IMR-90 (cell line): ENCODE results near the gene AGBL5. TPM values are rescaled to one million over a fixed set of nuclear protein-coding genes. Genes with fewer than 3 reads are reported as not detected.

Experiments used
- ATAC-seq: fragments of 200-7000 bp; cut with Tn5 transposase; 2 replicates; pipeline ENCODE4 v1.9.1; 2020; ENCODE audit warnings: low read depth, mild to moderate bottlenecking, moderate library complexity
- BruUV-seq: library from RNA; stranded (reverse); fragments of 400-500 nt; replicated peaks from 2 replicates; lab custom pipeline; 2021; lab: Mats Ljungman, UMichigan
- CTCF ChIA-PET: fragments of 300-600 bp; formaldehyde crosslinking; extraction: SDS; loops from one replicate; lab custom pipeline; 2021; ENCODE audit warnings: antibody characterized with exemption; lab: Yijun Ruan, JAX
- POLR2A ChIA-PET: fragments of 300-600 bp; sonication (Branson Sonifier 250); formaldehyde crosslinking; loops from one replicate; lab custom pipeline; 2022; ENCODE audit warnings: antibody characterized with exemption; ENCODE audit not compliant: unreplicated experiment; lab: Charles Lee
- DNase-seq: peaks from one replicate; pipeline ENCODE4 v3.0.0; 2013
- H2AFZ ChIP-seq: replicated peaks from 2 replicates; pipeline ENCODE3; 2013; ENCODE audit warnings: low read length, mild to moderate bottlenecking; ENCODE audit not compliant: poor library complexity
- H2AK5ac ChIP-seq: 2 replicates; pipeline ENCODE4 v1.6.1; 2013; ENCODE audit warnings: low read depth, low read length, inconsistent platforms
- H2AK9ac ChIP-seq: replicated peaks from 2 replicates; pipeline ENCODE3; 2013; ENCODE audit warnings: mild to moderate bottlenecking, low read depth, low read length, moderate library complexity; ENCODE audit not compliant: poor library complexity
- H2BK120ac ChIP-seq: 2 replicates; pipeline ENCODE4 v1.6.1; 2013; ENCODE audit warnings: low read depth, low read length, inconsistent platforms
- H2BK15ac ChIP-seq: 3 replicates; pipeline ENCODE4 v1.6.1; 2013; ENCODE audit warnings: low read depth, low read length, inconsistent platforms
- H2BK20ac ChIP-seq: 2 replicates; pipeline ENCODE4 v1.6.1; 2013; ENCODE audit warnings: low read depth, mild to moderate bottlenecking, inconsistent platforms, low read length, moderate library complexity
- H2BK5ac ChIP-seq: 2 replicates; pipeline ENCODE4 v1.6.1; 2013; ENCODE audit warnings: mild to moderate bottlenecking, low read depth, low read length, inconsistent platforms; ENCODE audit not compliant: poor library complexity, severe bottlenecking
- H3K14ac ChIP-seq: replicated peaks from 2 replicates; pipeline ENCODE4 v1.6.1; 2013; ENCODE audit warnings: low read depth, low read length, inconsistent platforms
- H3K18ac ChIP-seq: 2 replicates; pipeline ENCODE4 v1.6.1; 2013; ENCODE audit warnings: low read depth, low read length, control low read depth
- H3K23ac ChIP-seq: 2 replicates; pipeline ENCODE4 v1.6.1; 2013; ENCODE audit warnings: low read depth, low read length, inconsistent platforms
- H3K27ac ChIP-seq: 2 replicates; pipeline ENCODE4 v1.5.1; 2013; ENCODE audit warnings: mild to moderate bottlenecking, control low read depth, low read length; ENCODE audit not compliant: insufficient read depth
- H3K27me3 ChIP-seq: 2 replicates; pipeline ENCODE4 v1.6.1; 2013; ENCODE audit warnings: low read length; ENCODE audit not compliant: control insufficient read depth, insufficient read depth
- H3K36me3 ChIP-seq: 2 replicates; pipeline ENCODE4 v1.6.1; 2013; ENCODE audit warnings: low read length, mixed read lengths; ENCODE audit not compliant: control insufficient read depth, insufficient read depth
- H3K4ac ChIP-seq: 2 replicates; pipeline ENCODE4 v1.6.1; 2013; ENCODE audit warnings: low read depth, low read length, inconsistent platforms
- H3K4me1 ChIP-seq: 2 replicates; pipeline ENCODE4 v1.6.1; 2013; ENCODE audit warnings: low read length, mixed read lengths; ENCODE audit not compliant: control insufficient read depth, insufficient read depth
- H3K4me2 ChIP-seq: 2 replicates; pipeline ENCODE4 v1.6.1; 2013; ENCODE audit warnings: low read depth, mild to moderate bottlenecking, control low read depth, low read length, moderate library complexity
- H3K4me3 ChIP-seq: 2 replicates; pipeline ENCODE4 v1.5.1; 2013; ENCODE audit warnings: low read depth, mild to moderate bottlenecking, control low read depth, low read length, moderate library complexity; ENCODE audit not compliant: insufficient read depth
- H3K56ac ChIP-seq: 2 replicates; pipeline ENCODE4 v1.6.1; 2013; ENCODE audit warnings: low read length, inconsistent platforms; ENCODE audit not compliant: insufficient read depth; ENCODE audit errors: extremely low read depth
- H3K79me1 ChIP-seq, 2 experiments: 2 replicates each; pipeline ENCODE4 v1.6.1; 2013; ENCODE audit warnings: low read length in 2 of 2, inconsistent platforms in 1 of 2, low read depth in 1 of 2
- H3K9ac ChIP-seq: 2 replicates; pipeline ENCODE4 v1.6.1; 2013; ENCODE audit warnings: low read depth, low read length, control low read depth
- H3K9me1 ChIP-seq: 2 replicates; pipeline ENCODE4 v1.6.1; 2013; ENCODE audit warnings: low read length, inconsistent platforms; ENCODE audit not compliant: insufficient read depth
- H3K9me3 ChIP-seq: 2 replicates; pipeline ENCODE4 v1.6.1; 2013; ENCODE audit warnings: low read length; ENCODE audit not compliant: control insufficient read depth, insufficient read depth
- H4K20me1 ChIP-seq: 2 replicates; pipeline ENCODE4 v1.6.1; 2013; ENCODE audit warnings: low read length, inconsistent platforms; ENCODE audit not compliant: insufficient read depth
- H4K5ac ChIP-seq: 2 replicates; pipeline ENCODE4 v1.6.1; 2013; ENCODE audit warnings: mild to moderate bottlenecking, low read depth, low read length, control low read depth
- H4K8ac ChIP-seq, 2 experiments: 2 replicates each; pipeline ENCODE4 v1.6.1; 2013; ENCODE audit warnings: low read depth in 2 of 2, low read length in 2 of 2, control low read depth in 1 of 2, inconsistent platforms in 1 of 2
- H4K91ac ChIP-seq: 2 replicates; pipeline ENCODE4 v1.6.1; 2013; ENCODE audit warnings: low read depth, low read length, inconsistent platforms; ENCODE audit not compliant: insufficient read depth
- BHLHE40 ChIP-seq: fragments of 150-350 bp; IDR thresholded peaks from 2 replicates; pipeline ENCODE4 v1.6.1; 2016; ENCODE audit warnings: mild to moderate bottlenecking, low read depth, low read length
- CEBPB ChIP-seq: IDR thresholded peaks from 2 replicates; pipeline ENCODE4 v1.6.1; 2012; ENCODE audit warnings: low read depth, low read length, improper control_type of control experiment
- CHD1 ChIP-seq: IDR thresholded peaks from 2 replicates; pipeline ENCODE4 v1.6.1; 2012; ENCODE audit warnings: low read depth, low read length, improper control_type of control experiment
- FOS ChIP-seq: fragments of 150-350 bp; IDR thresholded peaks from 2 replicates; pipeline ENCODE4 v1.6.1; 2016; ENCODE audit warnings: low read depth, low read length
- MAFK ChIP-seq: IDR thresholded peaks from 2 replicates; pipeline ENCODE4 v1.6.1; 2012; ENCODE audit warnings: low read depth, low read length, improper control_type of control experiment
- MAZ ChIP-seq: IDR thresholded peaks from 2 replicates; pipeline ENCODE4 v1.6.1; 2012; ENCODE audit warnings: low read depth, mild to moderate bottlenecking, low read length, improper control_type of control experiment, moderate library complexity, borderline replicate concordance
- NFE2L2 ChIP-seq: fragments of 150-350 bp; IDR thresholded peaks from 2 replicates; pipeline ENCODE4 v1.6.1; 2016; ENCODE audit warnings: low read depth, mild to moderate bottlenecking, low read length
- POLR2A ChIP-seq: IDR thresholded peaks from 2 replicates; pipeline ENCODE4 v1.6.1; 2012; ENCODE audit warnings: mild to moderate bottlenecking, low read depth, low read length
- RAD21 ChIP-seq: IDR thresholded peaks from 2 replicates; pipeline ENCODE4 v1.6.1; 2012; ENCODE audit warnings: low read length, improper control_type of control experiment
- RCOR1 ChIP-seq: IDR thresholded peaks from 2 replicates; pipeline ENCODE4 v1.6.1; 2012; ENCODE audit warnings: mild to moderate bottlenecking, low read length, improper control_type of control experiment; ENCODE audit not compliant: insufficient replicate concordance
- RFX5 ChIP-seq: IDR thresholded peaks from 2 replicates; pipeline ENCODE4 v1.8.0; 2012; ENCODE audit warnings: low read depth, mild to moderate bottlenecking, low read length, moderate library complexity
- SMC3 ChIP-seq: fragments of 150-350 bp; IDR thresholded peaks from 2 replicates; pipeline ENCODE4 v1.6.1; 2016; ENCODE audit warnings: low read depth, mild to moderate bottlenecking, antibody characterized with exemption, low read length, moderate library complexity
- whole genome bisulfite sequencing, 2 experiments: methylation state at CpG; one replicate each; pipeline versions ENCODE4 v1.1.5 to v1.1.7; 2013; ENCODE audit warnings: missing lambda C conversion rate in 2 of 2; ENCODE audit not compliant: insufficient read length in 1 of 2; ENCODE audit errors: extremely low coverage in 2 of 2; 5-methylcytosine and 5-hydroxymethylcytosine counted together
- dilution Hi-C: fragments of 300-500 bp; cut with HindIII; formaldehyde crosslinking; loops from one replicate; pipeline ENCODE4 v1.14.3; 2018; ENCODE audit warnings: low sequenced_read_pairs; ENCODE audit not compliant: unreplicated experiment
- in situ Hi-C: fragments of 300-500 bp; cut with MboI; formaldehyde crosslinking; loops from 3 replicates; pipeline ENCODE4 v1.14.3; 2019; ENCODE audit warnings: low sequenced_read_pairs, inconsistent platforms, mixed read lengths
- intact Hi-C: fragments of 100-400 bp; cut with micrococcal nuclease; formaldehyde crosslinking; loops from 2 replicates; pipeline ENCODE4 v1.10.0; 2022
- polyA plus RNA-seq, 3 experiments: library from polyadenylated mRNA; depleted of rRNA; stranded (reverse); fragments of >200 nt; gene quantifications; 2 replicates each; pipeline ENCODE4 v1.2.3, GENCODE V29; 2012; ENCODE audit warnings: low replicate concordance in 1 of 3
- total RNA-seq: library from RNA; depleted of rRNA; stranded (reverse); fragments of >200 nt; gene quantifications from 2 replicates; pipeline ENCODE4 v1.2.3, GENCODE V29; 2012
- TF ChIP-seq, protein P1 (sequence below): fragments of 150-350 bp; IDR thresholded peaks from 2 replicates; pipeline ENCODE4 v1.6.1; 2017; ENCODE audit warnings: mild to moderate bottlenecking, antibody characterized with exemption, low read length, low read depth
- TF ChIP-seq, protein P2 (sequence below): fragments of 150-350 bp; IDR thresholded peaks from 2 replicates; pipeline ENCODE4 v1.6.1; 2016; ENCODE audit warnings: low read depth, mild to moderate bottlenecking, low read length, moderate library complexity, borderline replicate concordance
- TF ChIP-seq, protein P3 (sequence below): conservative IDR thresholded peaks from 2 replicates; pipeline ENCODE4 v1.5.1; 2012; ENCODE audit warnings: mild to moderate bottlenecking, low read depth, low read length, improper control_type of control experiment

The AGBL5 gene
- total and polyA plus RNA-seq, 2 of the 4 experiments (the other 2 are of a cell fraction): 19.0 to 26.2 TPM

DNA sequence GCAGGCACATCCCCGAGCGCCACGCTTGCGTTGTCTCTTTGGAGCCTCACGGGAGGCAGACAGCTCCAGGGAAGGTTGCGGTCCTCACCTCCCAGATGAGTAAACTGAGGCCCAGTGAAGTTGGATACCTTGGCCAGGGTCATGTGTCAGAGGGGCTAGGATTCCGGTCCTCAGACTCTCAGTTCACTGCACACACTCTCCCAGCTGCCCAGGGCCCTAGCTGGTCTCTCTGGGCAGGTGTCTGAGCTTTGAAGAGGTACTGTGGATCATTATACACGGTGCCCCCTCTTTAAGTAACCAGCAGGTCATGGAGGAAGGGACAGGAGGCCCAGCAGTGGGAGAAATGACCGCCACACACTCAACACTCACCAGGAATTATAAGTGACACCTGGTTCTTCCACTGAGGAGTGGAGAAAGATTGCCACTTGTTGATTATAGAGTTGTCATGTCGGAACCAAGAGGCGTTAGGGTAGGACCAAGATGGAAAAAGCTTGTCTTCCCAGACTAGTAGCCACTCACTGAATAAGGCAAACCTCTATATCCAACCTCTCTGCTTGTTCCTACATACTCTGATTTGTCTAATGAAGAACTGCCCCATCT is 18.1 kb upstream of the AGBL5 start:
- H3K56ac ChIP-seq: peak overlapping the region; percentile 79
- H3K9me3 ChIP-seq: no peaks in the 10 kb centered on the region
- H3K27me3 ChIP-seq: no peaks in the 10 kb centered on the region
- dilution Hi-C loops: no loop called here
- peak overlapping the region; percentile 94 for H3K4me3 ChIP-seq
- intact Hi-C loops: no loop called here
- WGBS, 2 experiments: no CpG with 5 or more reads among the region's 11 CpGs
- peak overlapping the region; percentile 60; the same call in 1 of the 3 replicates for H2BK15ac ChIP-seq
- CTCF ChIA-PET: no interaction called here
- peak overlapping the region; percentile 99 for H4K91ac ChIP-seq
- POLR2A ChIA-PET: interaction anchor here (0.7 to 1.4 kb wide), 4 partner anchors 10 to 46 kb away, joined by 3 to 11 read pairs (median 7); no protein-coding TSS in a partner anchor
- H4K8ac ChIP-seq: peak overlapping the region; percentile 85 to 97
- peaks cover 47% of the 10 kb centered on the region for H3K36me3 ChIP-seq
- H2BK20ac ChIP-seq: peak overlapping the region; percentile 54; the same call in 1 of the 2 replicates
- H3K27ac ChIP-seq: peak overlapping the region; percentile 90
- BruUV-seq: no TSS peak
- peak overlapping the region; percentile 100 for H3K4ac ChIP-seq
- H2AK9ac ChIP-seq: peak overlapping the region; percentile 100
- in situ Hi-C loops: no loop called here
- H2AK5ac ChIP-seq: peak overlapping the region; percentile 99
- H3K23ac ChIP-seq: peak overlapping the region; percentile 100
- peak overlapping the region; percentile 95 for H2AFZ ChIP-seq
- H3K4me2 ChIP-seq: peak overlapping the region; percentile 97
- peaks cover 7% of the 10 kb centered on the region for H3K4me1 ChIP-seq
- H3K9me1 ChIP-seq: peaks cover 8% of the 10 kb centered on the region
- peaks cover 51 to 96% of the 10 kb centered on the region in 2 experiments for H3K79me1 ChIP-seq
- H2BK5ac ChIP-seq: peak overlapping the region; percentile 75
- H3K14ac ChIP-seq: peak overlapping the region; percentile 100
- peak overlapping the region; percentile 62 for H3K18ac ChIP-seq
- peak overlapping the region; percentile 87 for H2BK120ac ChIP-seq
- H4K20me1 ChIP-seq: peaks cover 33% of the 10 kb centered on the region
- H3K9ac ChIP-seq: peak overlapping the region; percentile 90
- H4K5ac ChIP-seq: peak overlapping the region; percentile 90
- peak; percentile 10 for ATAC-seq
- no peak for DNase-seq
- TF ChIP-seq, protein P1, sequence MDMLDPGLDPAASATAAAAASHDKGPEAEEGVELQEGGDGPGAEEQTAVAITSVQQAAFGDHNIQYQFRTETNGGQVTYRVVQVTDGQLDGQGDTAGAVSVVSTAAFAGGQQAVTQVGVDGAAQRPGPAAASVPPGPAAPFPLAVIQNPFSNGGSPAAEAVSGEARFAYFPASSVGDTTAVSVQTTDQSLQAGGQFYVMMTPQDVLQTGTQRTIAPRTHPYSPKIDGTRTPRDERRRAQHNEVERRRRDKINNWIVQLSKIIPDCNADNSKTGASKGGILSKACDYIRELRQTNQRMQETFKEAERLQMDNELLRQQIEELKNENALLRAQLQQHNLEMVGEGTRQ: no peak
- TF ChIP-seq NFE2L2: no peak
- no peak for TF ChIP-seq CEBPB
- no peak for TF ChIP-seq BHLHE40
- TF ChIP-seq RFX5: no peak
- TF ChIP-seq RAD21: no peak
- TF ChIP-seq MAFK: no peak
- TF ChIP-seq MAZ: no peak
- TF ChIP-seq, protein P2, sequence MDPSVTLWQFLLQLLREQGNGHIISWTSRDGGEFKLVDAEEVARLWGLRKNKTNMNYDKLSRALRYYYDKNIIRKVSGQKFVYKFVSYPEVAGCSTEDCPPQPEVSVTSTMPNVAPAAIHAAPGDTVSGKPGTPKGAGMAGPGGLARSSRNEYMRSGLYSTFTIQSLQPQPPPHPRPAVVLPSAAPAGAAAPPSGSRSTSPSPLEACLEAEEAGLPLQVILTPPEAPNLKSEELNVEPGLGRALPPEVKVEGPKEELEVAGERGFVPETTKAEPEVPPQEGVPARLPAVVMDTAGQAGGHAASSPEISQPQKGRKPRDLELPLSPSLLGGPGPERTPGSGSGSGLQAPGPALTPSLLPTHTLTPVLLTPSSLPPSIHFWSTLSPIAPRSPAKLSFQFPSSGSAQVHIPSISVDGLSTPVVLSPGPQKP: no peak
- no peak for TF ChIP-seq FOS
- no peak for TF ChIP-seq SMC3
- TF ChIP-seq POLR2A: no peak
- TF ChIP-seq CHD1: no peak
- no peak for TF ChIP-seq RCOR1
- TF ChIP-seq, protein P3, sequence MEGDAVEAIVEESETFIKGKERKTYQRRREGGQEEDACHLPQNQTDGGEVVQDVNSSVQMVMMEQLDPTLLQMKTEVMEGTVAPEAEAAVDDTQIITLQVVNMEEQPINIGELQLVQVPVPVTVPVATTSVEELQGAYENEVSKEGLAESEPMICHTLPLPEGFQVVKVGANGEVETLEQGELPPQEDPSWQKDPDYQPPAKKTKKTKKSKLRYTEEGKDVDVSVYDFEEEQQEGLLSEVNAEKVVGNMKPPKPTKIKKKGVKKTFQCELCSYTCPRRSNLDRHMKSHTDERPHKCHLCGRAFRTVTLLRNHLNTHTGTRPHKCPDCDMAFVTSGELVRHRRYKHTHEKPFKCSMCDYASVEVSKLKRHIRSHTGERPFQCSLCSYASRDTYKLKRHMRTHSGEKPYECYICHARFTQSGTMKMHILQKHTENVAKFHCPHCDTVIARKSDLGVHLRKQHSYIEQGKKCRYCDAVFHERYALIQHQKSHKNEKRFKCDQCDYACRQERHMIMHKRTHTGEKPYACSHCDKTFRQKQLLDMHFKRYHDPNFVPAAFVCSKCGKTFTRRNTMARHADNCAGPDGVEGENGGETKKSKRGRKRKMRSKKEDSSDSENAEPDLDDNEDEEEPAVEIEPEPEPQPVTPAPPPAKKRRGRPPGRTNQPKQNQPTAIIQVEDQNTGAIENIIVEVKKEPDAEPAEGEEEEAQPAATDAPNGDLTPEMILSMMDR: no peak
